ENCODE results near the gene CALD1.

The CALD1 gene

GRCh38 chr7:134900166-134900982 lies 120.9 kb downstream of the CALD1 start:
- no peak for DNase-seq

DNA sequence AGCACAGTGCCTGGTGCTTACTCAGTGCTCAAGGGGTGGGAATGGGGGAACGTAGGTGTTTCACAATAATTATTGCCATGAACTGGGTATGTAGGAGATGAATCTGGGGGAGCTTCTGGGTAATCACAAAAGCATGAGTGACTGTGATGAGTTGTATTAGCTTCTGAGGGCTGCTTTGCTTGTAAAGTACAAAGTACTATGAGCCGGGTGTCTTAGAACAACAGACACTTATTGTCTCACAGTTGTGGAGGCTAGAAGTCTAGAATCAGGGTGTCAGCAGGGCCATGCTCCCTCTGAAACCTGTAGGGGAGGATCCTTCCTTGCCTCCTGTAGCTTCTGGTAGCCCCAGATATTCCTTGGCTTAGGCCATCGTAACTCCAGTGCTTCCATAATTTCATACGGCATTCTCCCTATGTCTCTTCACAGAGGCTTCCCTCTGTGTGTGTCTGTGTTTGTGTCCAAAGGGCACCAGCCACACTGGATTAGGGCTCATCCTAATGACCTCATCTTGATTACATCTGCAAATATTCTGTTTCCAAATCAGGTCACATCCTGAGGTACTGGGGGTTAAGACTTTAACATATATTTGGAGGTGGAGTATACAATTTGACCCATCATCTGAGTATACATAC lies 122.1 kb downstream of the CALD1 start:
- no peak for DNase-seq

DNA sequence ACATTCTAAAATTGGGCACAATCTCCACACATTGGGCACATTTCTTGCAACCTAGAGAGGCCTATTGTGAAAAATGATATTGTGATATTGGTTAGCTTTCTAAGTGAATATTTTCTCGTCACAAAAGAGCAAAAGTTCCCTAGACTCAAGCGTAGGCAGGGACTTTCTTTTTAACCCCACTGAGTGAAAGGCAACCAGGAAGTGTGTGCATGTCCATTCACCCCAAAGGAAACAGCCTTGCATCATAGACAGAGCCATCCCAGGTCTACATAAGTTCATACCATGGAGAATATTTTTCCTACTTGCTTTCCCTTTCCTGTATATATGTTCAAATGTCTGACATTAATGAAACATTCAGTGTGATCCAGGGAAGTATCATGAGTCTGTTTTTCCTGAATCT lies 122.6 kb downstream of the CALD1 start:
- DNase-seq = no peak

GRCh38 chr7:134903073-134903790 lies 123.8 kb downstream of the CALD1 start:
- no peak for DNase-seq

- peak; percentile 35 for DNase-seq
These were observed 125.9 kb downstream of the CALD1 start for GRCh38 chr7:134905375-134905774.

- no peak for DNase-seq
These were observed 127.6 kb downstream of the CALD1 start for GRCh38 chr7:134907000-134907399.

- peak; percentile 31 for DNase-seq
These were observed 128.2 kb downstream of the CALD1 start for GRCh38 chr7:134907639-134908038.

- DNase-seq = no peak
These were observed 128.9 kb downstream of the CALD1 start for GRCh38 chr7:134908289-134908688.

GRCh38 chr7:134910214-134910890 lies 130.9 kb downstream of the CALD1 start:
- DNase-seq = no peak

- DNase-seq = no peak
These were observed 131.5 kb downstream of the CALD1 start for GRCh38 chr7:134910968-134911367.

GRCh38 chr7:134916171-134916883 lies 136.9 kb downstream of the CALD1 start:
- no peak for DNase-seq

DNA sequence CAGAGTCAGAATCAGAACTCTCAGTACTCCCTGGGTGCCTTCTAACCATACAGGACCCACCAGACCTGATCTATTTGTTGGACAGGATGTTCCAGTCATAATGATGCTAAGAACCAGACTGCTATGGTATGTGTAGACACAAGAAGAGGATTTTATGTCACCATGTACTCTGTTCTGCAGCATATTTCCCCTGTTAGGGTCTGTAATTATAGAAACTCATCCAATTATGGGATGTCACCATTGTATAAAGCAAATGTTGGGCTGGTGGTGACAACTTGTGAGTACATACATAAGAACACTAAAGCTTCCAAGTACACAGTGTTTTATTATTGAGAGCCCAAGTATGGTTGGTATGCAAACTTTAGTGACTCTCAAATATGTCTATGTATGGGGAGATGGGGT lies 139.8 kb downstream of the CALD1 start:
- DNase-seq = peak; percentile 9

DNA sequence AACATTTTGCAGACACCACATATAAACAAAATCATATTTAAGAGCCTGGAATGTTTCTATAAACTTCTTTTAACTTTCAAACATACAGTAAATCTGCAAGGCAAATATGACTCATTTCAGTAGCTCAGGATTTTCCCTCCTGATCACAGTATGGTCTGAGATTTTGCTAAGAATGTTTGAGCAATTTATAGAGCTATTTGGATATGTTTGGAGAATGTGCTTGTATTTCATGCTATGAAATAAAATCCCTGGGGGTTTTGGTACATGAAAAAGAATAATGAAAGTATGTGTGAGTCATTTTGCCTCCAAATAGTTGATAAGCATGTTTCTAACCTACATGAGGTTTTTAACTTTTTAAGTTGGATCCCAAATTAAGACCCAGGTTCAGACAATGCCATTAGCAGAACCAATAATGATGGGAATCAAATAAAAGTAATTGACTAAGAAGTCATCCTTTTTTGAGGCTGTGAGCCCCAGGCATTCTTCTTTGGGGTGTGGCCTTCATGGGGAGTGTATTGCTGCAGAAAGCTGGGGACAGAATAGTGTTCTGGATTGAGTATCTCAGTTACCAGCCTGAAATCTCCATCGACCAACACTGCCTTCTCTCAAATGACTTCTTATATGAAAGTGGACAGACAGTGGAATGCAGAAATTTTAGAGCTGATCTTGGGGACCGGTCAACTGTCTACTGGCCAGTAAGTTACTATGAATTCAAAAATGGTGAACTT lies 140.8 kb downstream of the CALD1 start:
- DNase-seq = peak; percentile 33

DNA sequence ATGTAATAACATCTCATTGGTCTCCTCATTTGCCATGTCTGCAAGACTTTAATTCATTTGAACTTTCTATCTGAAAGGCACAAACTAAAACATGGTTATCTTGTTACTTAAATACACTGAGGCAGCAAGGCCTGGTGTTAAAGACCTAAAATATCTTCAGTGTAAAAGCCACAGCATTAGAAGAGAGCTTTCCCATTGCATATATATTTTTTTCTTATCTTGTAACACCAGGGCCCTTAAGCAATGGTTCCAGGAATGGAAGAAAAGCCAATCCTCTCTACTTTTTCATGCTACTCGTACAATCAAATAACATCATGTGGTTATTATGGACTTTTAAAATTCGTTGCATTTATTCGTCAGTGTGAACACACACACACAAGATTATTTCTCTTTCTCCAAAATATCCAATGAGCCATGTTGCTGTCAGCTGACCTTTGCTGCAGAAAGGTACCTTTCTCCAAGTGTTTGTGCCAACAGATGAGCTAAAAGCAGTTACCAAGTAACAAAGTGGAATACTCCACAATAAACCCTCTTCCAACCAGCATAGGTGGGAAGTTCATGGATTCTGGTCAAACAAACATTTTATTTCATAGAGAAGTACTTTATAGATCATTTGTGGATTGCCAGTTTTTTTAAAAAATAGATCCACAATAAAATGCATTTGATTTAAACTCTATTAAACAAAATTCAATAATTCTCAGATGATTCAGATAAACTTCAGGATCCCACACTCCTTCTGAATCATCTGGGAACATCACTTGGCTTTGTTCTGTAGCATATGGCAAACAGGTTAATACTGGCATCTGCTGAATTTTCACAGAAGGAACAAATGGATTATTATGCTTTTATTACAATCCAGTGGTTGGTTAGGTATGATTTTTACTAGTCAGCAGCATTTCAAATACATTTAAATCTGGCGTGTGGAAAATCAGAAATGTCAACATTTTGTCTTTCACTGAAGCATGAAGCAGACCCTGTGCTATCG lies 143.6 kb downstream of the CALD1 start:
- DNase-seq = no peak

DNA sequence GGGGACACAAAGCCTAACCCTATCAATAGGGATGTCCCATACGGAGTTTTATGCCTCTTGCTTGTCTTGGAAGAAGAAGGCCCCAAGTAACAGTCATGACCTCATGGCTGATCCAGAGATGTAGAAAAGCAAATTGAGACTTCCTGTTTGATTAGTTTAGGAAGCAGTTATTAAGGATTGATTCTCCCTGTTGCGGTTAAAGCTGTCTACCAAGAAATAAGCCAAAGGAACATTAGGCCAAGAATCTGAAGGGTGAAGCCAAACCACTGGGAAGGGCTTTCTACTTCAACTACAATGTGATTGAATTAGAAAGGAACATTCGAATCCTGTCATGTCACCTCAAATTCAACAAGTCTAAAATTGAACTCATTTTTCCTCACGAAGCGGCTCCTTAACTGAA lies 146.3 kb downstream of the CALD1 start:
- peak; percentile 20 for DNase-seq

GRCh38 chr7:134926396-134926795 lies 147.0 kb downstream of the CALD1 start:
- DNase-seq = no peak

- no peak for DNase-seq
These were observed 147.6 kb downstream of the CALD1 start for GRCh38 chr7:134927076-134927475.

GRCh38 chr7:134927723-134928122 lies 148.3 kb downstream of the CALD1 start:
- no peak for DNase-seq

- no peak for DNase-seq
These were observed 149.1 kb downstream of the CALD1 start for GRCh38 chr7:134928554-134928953.

DNA sequence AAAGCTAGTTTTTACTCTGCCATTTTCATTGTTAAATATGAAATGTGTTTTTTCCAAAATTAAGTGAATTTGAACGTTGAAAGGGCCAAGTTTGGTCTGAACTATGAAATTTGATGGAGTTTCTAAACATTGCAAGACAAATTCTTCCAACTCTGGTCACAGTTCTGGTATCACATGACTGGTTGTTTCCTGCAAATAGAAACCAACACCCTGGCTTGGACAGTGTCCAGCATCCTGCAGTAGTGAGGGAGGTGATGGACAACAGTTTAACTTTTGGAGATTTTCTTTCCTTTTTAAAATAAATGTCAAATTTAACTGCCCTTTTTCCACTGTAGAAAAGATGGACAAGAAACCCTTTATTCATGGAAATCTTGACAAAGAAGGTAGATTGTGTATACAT lies 152.1 kb downstream of the CALD1 start:
- DNase-seq = no peak
